Endothelial cell of umbilical vein (primary cell): ENCODE results near the gene SERPINI1.

ENCODE experiments used
- EZH2 ChIP-seq: IDR thresholded peaks from 2 replicates; pipeline ENCODE4 v1.6.1; 2012; ENCODE audit warnings: borderline replicate concordance, low read depth, mild to moderate bottlenecking, moderate library complexity, low read length, inconsistent platforms; ENCODE audit not compliant: severe bottlenecking
- FOS ChIP-seq: IDR thresholded peaks from 2 replicates; pipeline ENCODE4 v1.6.1; 2011; ENCODE audit warnings: mild to moderate bottlenecking, low read length, moderate library complexity, borderline replicate concordance; ENCODE audit not compliant: insufficient read depth
- GATA2 ChIP-seq: IDR thresholded peaks from 2 replicates; pipeline ENCODE4 v1.7.0; 2011; ENCODE audit warnings: low read depth, mild to moderate bottlenecking, moderate library complexity, mixed read lengths, low read length; ENCODE audit not compliant: insufficient read length, insufficient read depth
- JUN ChIP-seq: IDR thresholded peaks from 2 replicates; pipeline ENCODE4 v1.6.1; 2011; ENCODE audit warnings: borderline replicate concordance, low read depth; ENCODE audit not compliant: insufficient read length, insufficient read depth
- MAX ChIP-seq: IDR thresholded peaks from 2 replicates; pipeline ENCODE4 v1.6.1; 2011; ENCODE audit not compliant: insufficient read depth, insufficient read length
- MYC ChIP-seq: IDR thresholded peaks from one replicate; pipeline ENCODE4 v1.6.1; 2011; ENCODE audit warnings: mild to moderate bottlenecking, low read depth, low read length
- POLR2A ChIP-seq: IDR thresholded peaks from 2 replicates; pipeline ENCODE4 v1.6.1; 2012; ENCODE audit warnings: low read depth, mild to moderate bottlenecking, control low read depth, low read length
- POLR2AphosphoS5 ChIP-seq: IDR thresholded peaks from 2 replicates; pipeline ENCODE4 v1.6.1; 2012; ENCODE audit warnings: low read depth, mild to moderate bottlenecking, control low read depth, low read length, moderate library complexity; ENCODE audit not compliant: insufficient read depth
- TF ChIP-seq, protein P1 (sequence below), 2 donors: IDR thresholded peaks; 1 replicate in 1 of 2; 2 replicates in 1 of 2; pipeline ENCODE4 v1.5.1; 2011; ENCODE audit warnings: low read length in 2 of 2, mild to moderate bottlenecking in 2 of 2, moderate library complexity in 2 of 2, control low read depth in 1 of 2, inconsistent platforms in 1 of 2, low read depth in 1 of 2; ENCODE audit not compliant: insufficient read depth in 1 of 2; ENCODE audit errors: extremely low read depth in 1 of 2

DNA sequence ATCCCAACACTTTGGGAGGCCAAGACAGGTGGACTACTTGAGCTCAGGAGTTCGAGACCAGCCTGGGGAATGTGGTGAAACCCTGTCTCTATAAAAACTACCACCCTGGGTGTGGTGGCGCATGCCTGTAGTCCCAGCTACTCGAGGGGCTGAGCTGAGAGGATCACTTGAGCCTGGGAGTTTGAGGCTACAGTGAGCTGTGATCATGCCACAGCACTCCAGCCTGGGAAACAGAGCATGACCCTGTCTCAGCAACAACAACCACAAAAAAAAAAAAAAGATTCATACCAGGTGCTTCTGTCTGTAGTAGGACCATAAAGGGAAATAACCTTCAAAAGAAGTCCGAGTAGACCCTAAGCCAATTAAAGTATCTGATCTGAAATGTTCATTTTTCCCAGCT, 94.5 kb downstream of the SERPINI1 start:
- TF ChIP-seq, protein P1, sequence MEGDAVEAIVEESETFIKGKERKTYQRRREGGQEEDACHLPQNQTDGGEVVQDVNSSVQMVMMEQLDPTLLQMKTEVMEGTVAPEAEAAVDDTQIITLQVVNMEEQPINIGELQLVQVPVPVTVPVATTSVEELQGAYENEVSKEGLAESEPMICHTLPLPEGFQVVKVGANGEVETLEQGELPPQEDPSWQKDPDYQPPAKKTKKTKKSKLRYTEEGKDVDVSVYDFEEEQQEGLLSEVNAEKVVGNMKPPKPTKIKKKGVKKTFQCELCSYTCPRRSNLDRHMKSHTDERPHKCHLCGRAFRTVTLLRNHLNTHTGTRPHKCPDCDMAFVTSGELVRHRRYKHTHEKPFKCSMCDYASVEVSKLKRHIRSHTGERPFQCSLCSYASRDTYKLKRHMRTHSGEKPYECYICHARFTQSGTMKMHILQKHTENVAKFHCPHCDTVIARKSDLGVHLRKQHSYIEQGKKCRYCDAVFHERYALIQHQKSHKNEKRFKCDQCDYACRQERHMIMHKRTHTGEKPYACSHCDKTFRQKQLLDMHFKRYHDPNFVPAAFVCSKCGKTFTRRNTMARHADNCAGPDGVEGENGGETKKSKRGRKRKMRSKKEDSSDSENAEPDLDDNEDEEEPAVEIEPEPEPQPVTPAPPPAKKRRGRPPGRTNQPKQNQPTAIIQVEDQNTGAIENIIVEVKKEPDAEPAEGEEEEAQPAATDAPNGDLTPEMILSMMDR (IDR thresholded peaks at IDR 0.05; ENCODE audit: extremely low read depth in 1 of 2, insufficient read depth in 1 of 2, low read depth in 1 of 2, low read length in 2 of 2) = no peak
- TF ChIP-seq EZH2 (no peak), MAX (no peak), POLR2A (no peak), MYC (no peak), POLR2AphosphoS5 (no peak), GATA2 (no peak), JUN (no peak), FOS (no peak)
